Measurements from ENCODE around the gene SNRPA1. TPM values are rescaled to one million over a fixed set of nuclear protein-coding genes. Genes with fewer than 3 reads are reported as not detected.

Gene SNRPA1
- total RNA-seq, 2 experiments from 2014 or later, result 214 to 222 TPM

- Histone ChIP-seq H3K36me3 (ENCODE audit: insufficient read depth, low read length) (peaks cover 53% of the 10 kb centered on the region), H3K9me3 (ENCODE audit: control insufficient read depth in 1 of 2, insufficient read depth in 1 of 2, low read length in 2 of 2) (no peaks in the 10 kb centered on the region), H3K4me3 (ENCODE audit: low read length) (no peak overlapping the region), H3K4me1 (ENCODE audit: insufficient read depth, low read length) (peaks cover 16% of the 10 kb centered on the region), H3K27me3 (ENCODE audit: control insufficient read depth in 1 of 2, insufficient read depth in 2 of 2, low read length in 2 of 2) (no peaks in the 10 kb centered on the region), H3K27ac (ENCODE audit: low read depth in 1 of 2, low read length in 2 of 2) (no peak overlapping the region)
- Mint-ChIP-seq H3K27ac (no peak overlapping the region), H3K27me3 (no peaks in the 10 kb centered on the region), H3K4me3 (no peak overlapping the region), H3K9me3 (no peaks in the 10 kb centered on the region), H3K36me3 (ENCODE audit: low read depth) (peaks cover 76% of the 10 kb centered on the region), H3K4me1 (ENCODE audit: low read depth) (peaks cover 12% of the 10 kb centered on the region)
- CTCF ChIA-PET, result interaction anchor here (1.7 kb wide), 1 partner anchor 16 kb away, joined by 3 read pairs; no protein-coding TSS in a partner anchor
- TF ChIP-seq, protein P1, sequence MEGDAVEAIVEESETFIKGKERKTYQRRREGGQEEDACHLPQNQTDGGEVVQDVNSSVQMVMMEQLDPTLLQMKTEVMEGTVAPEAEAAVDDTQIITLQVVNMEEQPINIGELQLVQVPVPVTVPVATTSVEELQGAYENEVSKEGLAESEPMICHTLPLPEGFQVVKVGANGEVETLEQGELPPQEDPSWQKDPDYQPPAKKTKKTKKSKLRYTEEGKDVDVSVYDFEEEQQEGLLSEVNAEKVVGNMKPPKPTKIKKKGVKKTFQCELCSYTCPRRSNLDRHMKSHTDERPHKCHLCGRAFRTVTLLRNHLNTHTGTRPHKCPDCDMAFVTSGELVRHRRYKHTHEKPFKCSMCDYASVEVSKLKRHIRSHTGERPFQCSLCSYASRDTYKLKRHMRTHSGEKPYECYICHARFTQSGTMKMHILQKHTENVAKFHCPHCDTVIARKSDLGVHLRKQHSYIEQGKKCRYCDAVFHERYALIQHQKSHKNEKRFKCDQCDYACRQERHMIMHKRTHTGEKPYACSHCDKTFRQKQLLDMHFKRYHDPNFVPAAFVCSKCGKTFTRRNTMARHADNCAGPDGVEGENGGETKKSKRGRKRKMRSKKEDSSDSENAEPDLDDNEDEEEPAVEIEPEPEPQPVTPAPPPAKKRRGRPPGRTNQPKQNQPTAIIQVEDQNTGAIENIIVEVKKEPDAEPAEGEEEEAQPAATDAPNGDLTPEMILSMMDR (IDR thresholded peaks at IDR 0.05), result no peak
- intact Hi-C loops (cut with DNase I, micrococcal nuclease), result loop anchor here in 1 of 2 experiments (10.0 kb wide), 1 partner anchor 928 kb away; the partner anchor contains the start of gene ADAMTS17
- DNase-seq, result no peak
- no peak for ATAC-seq (ENCODE audit: poor library complexity)
- POLR2A ChIA-PET, result interaction anchor here (0.7 kb wide), 1 partner anchor 15 kb away, joined by 3 read pairs; no protein-coding TSS in a partner anchor
Measured at GRCh38 chr15:101272584-101272983, 22.5 kb downstream of the SNRPA1 start.

DNA sequence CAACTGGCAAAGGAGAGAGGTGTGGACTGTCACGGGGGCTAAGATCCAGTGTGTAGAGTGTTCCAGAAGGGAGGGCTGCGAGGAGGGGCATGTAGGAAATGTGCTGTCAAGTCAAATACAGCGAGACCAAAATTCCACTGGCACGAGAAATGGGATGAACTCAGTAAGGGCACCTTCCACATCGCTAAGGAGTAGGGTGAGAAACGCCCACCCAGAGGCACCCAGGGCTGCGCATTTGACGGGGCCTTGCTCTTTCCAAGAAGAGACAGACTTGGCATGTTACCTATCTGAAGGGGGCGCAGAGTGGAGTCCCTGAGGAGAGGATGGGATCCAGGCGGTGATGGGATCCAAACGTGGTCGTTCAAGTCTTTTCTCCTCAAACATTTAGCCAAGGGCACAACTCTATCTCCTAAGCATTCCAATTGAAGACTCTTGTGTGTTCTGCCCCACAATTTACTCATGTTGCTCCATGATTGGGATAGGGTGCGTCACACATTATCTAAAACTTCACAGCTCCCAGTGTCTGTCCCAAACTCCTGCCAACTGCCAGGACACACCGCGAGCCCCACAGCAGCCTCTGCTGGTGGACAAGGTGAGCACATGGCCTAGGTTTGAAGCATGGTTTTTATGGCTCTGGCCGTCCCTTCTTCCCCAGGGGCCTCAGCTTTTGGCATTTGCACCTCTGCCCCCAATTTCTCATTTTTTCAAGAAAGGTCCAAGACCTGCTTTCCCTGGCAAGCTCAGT is 25.4 kb downstream of the SNRPA1 start:
- no peaks in the 10 kb centered on the region for H3K27me3 Mint-ChIP-seq
- ChIA-PET CTCF (no interaction called here), POLR2A (no interaction called here)
- H3K4me1 ChIP-seq (ENCODE audit: insufficient read depth, low read length), result no peaks in the 10 kb centered on the region
- no peaks in the 10 kb centered on the region for H3K27me3 ChIP-seq (ENCODE audit: control insufficient read depth in 1 of 2, insufficient read depth in 2 of 2, low read length in 2 of 2)
- DNase-seq (peak in 1 of 14 experiments; percentile 66), ATAC-seq (ENCODE audit: poor library complexity) (peak; percentile 41)
- H3K9me3 Mint-ChIP-seq, result no peaks in the 10 kb centered on the region
- no peak overlapping the region for H3K4me3 ChIP-seq (ENCODE audit: low read length)
- no peak overlapping the region for H3K27ac Mint-ChIP-seq
- intact Hi-C loops (cut with DNase I, micrococcal nuclease), result loop anchor here in 1 of 2 experiments (10.0 kb wide), 1 partner anchor 925 kb away; the partner anchor contains the start of gene ADAMTS17
- peaks cover 45% of the 10 kb centered on the region for H3K36me3 ChIP-seq (ENCODE audit: insufficient read depth, low read length)
- no peaks in the 10 kb centered on the region for H3K9me3 ChIP-seq (ENCODE audit: control insufficient read depth in 1 of 2, insufficient read depth in 1 of 2, low read length in 2 of 2)
- TF ChIP-seq, protein P1 (IDR thresholded peaks at IDR 0.05), result no peak
- H3K36me3 Mint-ChIP-seq (ENCODE audit: low read depth), result peaks cover 58% of the 10 kb centered on the region
- H3K4me1 Mint-ChIP-seq (ENCODE audit: low read depth), result no peaks in the 10 kb centered on the region
- no peak overlapping the region for H3K4me3 Mint-ChIP-seq
- no peak overlapping the region for H3K27ac ChIP-seq (ENCODE audit: low read depth in 1 of 2, low read length in 2 of 2)

- Mint-ChIP-seq H3K27me3 (peaks cover under 1% of the 10 kb centered on the region), H3K4me3 (no peak overlapping the region), H3K9me3 (no peaks in the 10 kb centered on the region), H3K36me3 (ENCODE audit: low read depth) (peaks cover 37% of the 10 kb centered on the region), H3K4me1 (ENCODE audit: low read depth) (no peaks in the 10 kb centered on the region), H3K27ac (no peak overlapping the region)
- no peaks in the 10 kb centered on the region for H3K9me3 ChIP-seq (ENCODE audit: control insufficient read depth in 1 of 2, insufficient read depth in 1 of 2, low read length in 2 of 2)
- no peak for DNase-seq
- no peaks in the 10 kb centered on the region for H3K27me3 ChIP-seq (ENCODE audit: control insufficient read depth in 1 of 2, insufficient read depth in 2 of 2, low read length in 2 of 2)
- H3K36me3 ChIP-seq (ENCODE audit: insufficient read depth, low read length), result peaks cover 24% of the 10 kb centered on the region
- no peak for ATAC-seq (ENCODE audit: poor library complexity)
- no peak overlapping the region for H3K4me3 ChIP-seq (ENCODE audit: low read length)
- POLR2A ChIA-PET, result interaction anchor here (1.1 to 1.2 kb wide), 2 partner anchors 9 to 19 kb away, joined by 3 read pairs; no protein-coding TSS in a partner anchor
- TF ChIP-seq, protein P1 (IDR thresholded peaks at IDR 0.05), result no peak
- CTCF ChIA-PET, result interaction anchor here (1.0 to 1.4 kb wide), 2 partner anchors 9 to 259 kb away, joined by 3 read pairs; no protein-coding TSS in a partner anchor
- H3K27ac ChIP-seq (ENCODE audit: low read depth in 1 of 2, low read length in 2 of 2), result no peak overlapping the region
- intact Hi-C loops (cut with DNase I, micrococcal nuclease), result no loop called here
- H3K4me1 ChIP-seq (ENCODE audit: insufficient read depth, low read length), result no peaks in the 10 kb centered on the region
Measured at GRCh38 chr15:101267320-101268104, 27.5 kb downstream of the SNRPA1 start.
